Lower leg skin (tissue), 3 donors: ENCODE data around the gene PDE1C.

Source experiments
- CTCF ChIP-seq, 3 donors: fragments of 450-650 bp; IDR thresholded peaks; one replicate each; pipeline ENCODE4 v1.5.1; 2016; ENCODE audit warnings: antibody characterized with exemption in 3 of 3, mild to moderate bottlenecking in 3 of 3, moderate library complexity in 2 of 3
- POLR2A ChIP-seq, 2 donors: fragments of 450-650 bp; IDR thresholded peaks; one replicate each; pipeline ENCODE4 v1.6.1; 2016 to 2017; ENCODE audit warnings: antibody characterized with exemption in 2 of 2, mild to moderate bottlenecking in 1 of 2, moderate library complexity in 1 of 2

- TF ChIP-seq CTCF (IDR thresholded peaks at IDR 0.05) = no peak
- no peak for TF ChIP-seq POLR2A (IDR thresholded peaks at IDR 0.05)
Observed at GRCh38 chr7:32032211-32032610, 38.0 kb downstream of the PDE1C start.
